ENCODE data around the gene SLITRK1.

DNA sequence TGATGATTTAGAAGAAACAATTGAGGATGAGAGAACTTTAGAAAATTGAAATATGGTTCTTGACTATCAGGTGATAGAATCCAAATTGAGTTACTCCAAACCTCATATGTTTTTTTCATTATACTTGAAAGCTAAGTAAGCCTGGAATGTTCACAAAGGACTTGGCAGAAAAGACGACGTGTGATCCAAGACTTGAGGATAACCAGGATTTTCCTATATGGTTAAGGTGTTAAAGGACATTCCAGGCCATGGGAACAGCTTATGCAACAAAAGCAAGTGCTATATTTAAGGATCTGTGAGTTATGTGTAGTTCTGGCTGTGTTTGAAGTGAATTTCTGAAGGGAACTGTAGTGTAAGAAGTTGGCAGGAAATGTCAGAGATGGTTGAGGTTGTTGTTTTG lies 52.5 kb downstream of the SLITRK1 start:
- TF ChIP-seq, protein P1, sequence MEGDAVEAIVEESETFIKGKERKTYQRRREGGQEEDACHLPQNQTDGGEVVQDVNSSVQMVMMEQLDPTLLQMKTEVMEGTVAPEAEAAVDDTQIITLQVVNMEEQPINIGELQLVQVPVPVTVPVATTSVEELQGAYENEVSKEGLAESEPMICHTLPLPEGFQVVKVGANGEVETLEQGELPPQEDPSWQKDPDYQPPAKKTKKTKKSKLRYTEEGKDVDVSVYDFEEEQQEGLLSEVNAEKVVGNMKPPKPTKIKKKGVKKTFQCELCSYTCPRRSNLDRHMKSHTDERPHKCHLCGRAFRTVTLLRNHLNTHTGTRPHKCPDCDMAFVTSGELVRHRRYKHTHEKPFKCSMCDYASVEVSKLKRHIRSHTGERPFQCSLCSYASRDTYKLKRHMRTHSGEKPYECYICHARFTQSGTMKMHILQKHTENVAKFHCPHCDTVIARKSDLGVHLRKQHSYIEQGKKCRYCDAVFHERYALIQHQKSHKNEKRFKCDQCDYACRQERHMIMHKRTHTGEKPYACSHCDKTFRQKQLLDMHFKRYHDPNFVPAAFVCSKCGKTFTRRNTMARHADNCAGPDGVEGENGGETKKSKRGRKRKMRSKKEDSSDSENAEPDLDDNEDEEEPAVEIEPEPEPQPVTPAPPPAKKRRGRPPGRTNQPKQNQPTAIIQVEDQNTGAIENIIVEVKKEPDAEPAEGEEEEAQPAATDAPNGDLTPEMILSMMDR (IDR thresholded peaks at IDR 0.05), result no peak
- TF ChIP-seq EZH2phosphoT487 (IDR thresholded peaks at IDR 0.05) (no peak), EZH2 (IDR thresholded peaks at IDR 0.05) (no peak)
